Glomerular endothelial cell (primary cell): Measurements from ENCODE around the gene C3. TPM values are rescaled to one million over a fixed set of nuclear protein-coding genes. Genes with fewer than 3 reads are reported as not detected.
"Not testable (repeated sequence)": the region's sequence is repeated elsewhere in the genome, so short reads cannot be mapped to it uniquely, and the experiment has no call there.

ENCODE experiments used
- DNase-seq: peaks from one replicate; pipeline ENCODE4 v3.0.0-alpha.2; 2011; ENCODE audit warnings: low read depth, low spot score; ENCODE audit errors: extremely low read depth
- total RNA-seq: library from RNA; depleted of rRNA; stranded (reverse); fragments of >200 nt; gene quantifications from 2 replicates; pipeline ENCODE4 v1.2.3, GENCODE V29; 2015

C3 gene
- total RNA-seq, 1 donor from 2014 or later: 1.5 TPM

DNA sequence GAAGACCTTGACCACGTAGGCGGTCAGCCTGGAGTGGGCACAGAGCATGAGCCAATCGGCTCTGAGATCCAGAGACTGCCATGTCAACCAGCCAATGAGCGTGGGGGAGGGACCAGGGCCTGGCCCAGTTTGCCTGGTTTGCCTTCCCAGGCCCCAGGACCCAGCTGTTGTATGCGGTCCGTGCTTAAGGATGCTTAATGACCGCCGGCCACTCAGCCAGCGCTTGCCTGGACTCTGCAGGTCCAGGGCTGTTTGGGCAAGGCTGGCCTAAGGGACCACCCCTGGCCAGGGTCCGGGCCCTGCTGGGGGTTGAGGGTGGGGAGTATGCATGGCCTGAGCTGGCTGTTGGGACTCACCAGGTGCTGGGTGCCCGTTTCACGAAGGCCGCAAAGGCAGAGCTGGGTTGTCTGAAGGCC lies 27.4 kb downstream of the C3 start:
- no peak for DNase-seq

DNA sequence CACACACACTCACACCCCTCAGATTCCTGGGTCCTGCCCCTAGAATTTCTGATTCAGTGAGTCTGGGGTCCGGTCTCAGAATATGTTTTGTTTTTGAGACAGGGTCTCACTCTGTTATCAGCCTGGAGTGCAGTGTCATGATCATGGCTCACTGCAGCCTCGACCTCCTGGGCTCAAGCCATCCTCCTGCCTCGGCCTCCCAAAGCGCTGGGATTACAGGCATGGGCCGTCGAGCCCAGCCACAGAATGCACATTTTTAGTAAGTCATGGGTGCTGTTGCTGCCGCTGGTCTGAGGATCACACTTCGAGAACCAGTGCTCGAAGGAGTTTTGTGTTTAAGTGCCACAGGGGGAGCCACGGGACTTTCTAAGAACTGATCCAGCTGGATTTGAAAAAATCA lies 28.4 kb downstream of the C3 start:
- DNase-seq: no peak

DNA sequence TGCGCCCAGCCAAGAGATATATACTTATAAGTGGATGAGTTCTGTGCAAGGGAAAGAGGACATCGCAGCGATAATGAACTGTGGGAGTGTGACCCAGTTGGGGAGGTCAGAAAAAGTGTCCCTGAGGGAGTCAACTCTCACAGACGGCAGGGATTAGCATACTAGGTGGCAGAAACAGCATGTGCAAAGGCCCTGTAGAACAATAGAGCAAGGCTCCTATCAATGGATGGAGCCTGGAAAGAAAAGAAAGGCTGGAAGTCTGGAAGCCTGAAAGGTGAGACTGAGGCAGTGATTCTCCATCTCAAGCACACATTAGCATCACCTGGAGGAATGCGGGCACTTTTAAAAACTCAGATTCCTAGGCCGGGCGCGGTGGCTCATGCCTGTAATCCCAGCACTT lies 29.1 kb downstream of the C3 start:
- DNase-seq: no peak

DNA sequence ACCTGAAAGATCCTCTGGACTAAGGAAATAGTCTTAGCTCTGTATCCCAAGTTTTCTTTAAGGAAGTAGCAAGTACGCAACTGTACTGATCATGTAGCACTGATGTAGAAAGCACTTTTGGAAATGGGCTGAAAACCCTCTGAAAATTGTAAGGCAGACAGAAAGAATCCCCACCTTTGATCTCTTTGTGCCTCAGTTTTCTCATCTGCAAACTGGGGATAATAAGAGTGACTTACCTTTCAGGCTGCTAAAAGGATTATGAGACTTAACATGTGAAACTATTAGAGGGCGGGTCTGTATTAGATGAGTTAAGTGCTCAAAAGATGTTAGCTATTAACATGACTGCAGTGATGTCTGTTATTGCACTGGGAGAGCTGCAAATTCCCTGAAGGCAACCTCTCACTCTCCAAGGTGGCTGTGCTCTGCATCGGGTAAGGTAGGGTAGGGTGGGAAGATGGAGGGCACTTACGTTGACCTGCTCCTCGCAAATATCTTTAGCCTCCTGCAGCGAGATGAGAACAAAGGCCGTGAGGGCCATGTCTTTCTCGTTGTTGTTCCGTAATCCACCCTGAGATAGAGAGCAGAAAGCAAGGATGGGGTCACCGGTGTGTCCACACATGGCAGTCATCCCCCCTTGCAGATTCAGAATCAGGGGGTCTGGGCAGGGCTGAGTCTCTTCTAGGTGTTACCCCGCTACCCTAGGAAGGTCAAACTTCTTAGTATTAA lies 30.1 kb downstream of the C3 start:
- no peak for DNase-seq

DNA sequence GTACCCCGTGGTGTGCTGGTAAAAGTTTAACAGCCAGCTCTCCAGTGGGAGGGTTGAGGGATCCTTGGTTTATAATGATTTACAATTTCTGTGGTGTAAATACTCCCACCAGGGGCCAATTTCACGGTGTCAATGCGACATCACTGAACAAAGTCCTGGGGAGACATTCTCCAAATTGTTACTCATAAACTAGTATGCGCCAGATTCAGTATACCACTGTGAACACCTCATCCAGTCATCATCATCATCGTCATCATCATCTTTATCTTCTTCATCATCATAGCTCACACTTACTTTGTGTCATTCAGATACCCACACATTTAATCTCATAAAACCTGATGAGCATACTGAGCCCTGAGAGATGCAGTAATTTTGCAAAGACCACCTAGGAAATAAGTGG lies 33.3 kb downstream of the C3 start:
- DNase-seq: no peak

DNA sequence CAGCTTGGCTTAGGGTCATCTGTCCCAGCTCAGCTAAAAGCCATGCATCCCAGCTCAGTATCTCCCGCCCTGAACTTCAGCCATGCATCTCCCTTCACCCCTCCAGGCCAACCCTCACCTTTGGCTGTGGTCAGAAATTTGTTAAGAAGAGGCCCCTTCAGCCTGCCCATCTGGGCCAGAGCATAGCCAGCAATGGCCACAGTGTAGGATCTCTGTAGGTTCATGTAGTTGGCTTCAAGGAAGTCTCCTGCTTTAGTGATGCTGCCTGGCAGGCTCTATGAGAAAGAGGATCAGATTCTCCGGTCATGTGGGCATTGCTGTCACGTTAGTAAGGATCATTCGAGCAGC lies 33.8 kb downstream of the C3 start:
- no peak for DNase-seq

DNA sequence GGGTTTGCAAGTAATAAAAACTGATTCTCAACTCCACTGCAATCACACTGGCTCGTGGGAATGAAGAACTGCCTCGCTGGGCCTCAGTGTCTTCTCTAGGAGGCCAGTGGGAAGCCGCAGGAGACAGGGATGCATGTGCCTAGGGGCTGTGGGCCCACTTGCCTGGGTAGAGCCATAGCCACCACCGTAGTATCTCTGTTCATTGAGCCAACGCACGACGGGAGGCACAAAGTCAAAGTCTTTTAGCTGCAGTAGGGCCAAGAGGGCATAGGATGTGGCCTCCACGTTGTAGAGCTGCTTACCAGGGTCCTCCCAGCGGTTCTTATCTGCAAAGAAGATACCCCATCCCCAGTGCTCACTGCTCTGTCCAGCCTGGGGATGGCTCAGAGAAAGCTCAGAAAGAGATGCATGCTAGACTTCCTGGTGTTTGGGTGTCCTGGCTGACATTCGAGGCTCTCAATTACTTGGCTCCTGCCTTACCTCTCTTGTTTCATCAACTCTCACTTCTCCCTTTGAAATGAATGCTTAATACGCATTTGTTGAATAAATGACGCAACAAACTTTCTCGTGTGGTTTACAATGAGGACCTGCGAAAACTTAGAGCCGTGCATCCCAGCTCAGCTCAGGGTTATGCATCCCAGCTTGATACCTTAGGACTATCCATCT lies 34.4 kb downstream of the C3 start:
- DNase-seq: no peak

DNA sequence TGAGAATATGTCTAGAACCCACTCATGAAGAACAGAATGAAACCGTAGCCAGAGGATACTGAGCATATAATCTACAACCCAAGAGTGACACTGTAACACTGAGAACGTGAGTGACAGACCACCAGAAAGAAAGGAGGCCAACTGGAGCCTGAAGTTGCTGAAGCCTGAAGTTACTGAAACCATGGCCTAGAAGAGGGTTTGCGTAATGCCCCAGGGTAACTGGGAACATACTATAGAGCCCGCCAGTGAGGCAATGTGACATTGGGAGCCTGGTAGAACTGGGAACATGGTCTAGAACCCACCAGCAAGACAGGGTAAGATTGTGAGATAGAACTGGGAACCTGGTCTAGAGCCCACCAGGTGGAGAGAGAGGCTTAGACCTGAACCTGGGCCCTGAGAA lies 35.0 kb downstream of the C3 start:
- no peak for DNase-seq

DNA sequence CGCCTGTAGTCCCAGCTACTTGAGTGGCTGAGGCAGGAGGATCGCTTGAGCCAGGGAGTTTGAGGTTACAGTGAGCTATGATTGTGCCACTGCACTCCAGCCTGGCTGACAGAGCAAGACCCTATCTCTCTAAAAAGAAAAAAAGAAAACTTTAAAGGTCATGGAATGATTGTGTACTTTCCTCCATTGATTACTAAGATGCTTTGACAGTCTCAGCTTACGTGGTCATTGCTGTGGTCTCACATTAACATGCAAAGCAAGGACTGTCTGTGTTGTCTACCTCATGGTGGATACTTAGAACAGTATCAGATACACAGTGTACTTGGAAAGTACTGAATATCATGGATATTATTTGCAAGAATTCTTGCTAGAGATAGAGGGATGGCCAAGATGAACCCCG lies 36.5 kb downstream of the C3 start:
- DNase-seq: no peak

DNA sequence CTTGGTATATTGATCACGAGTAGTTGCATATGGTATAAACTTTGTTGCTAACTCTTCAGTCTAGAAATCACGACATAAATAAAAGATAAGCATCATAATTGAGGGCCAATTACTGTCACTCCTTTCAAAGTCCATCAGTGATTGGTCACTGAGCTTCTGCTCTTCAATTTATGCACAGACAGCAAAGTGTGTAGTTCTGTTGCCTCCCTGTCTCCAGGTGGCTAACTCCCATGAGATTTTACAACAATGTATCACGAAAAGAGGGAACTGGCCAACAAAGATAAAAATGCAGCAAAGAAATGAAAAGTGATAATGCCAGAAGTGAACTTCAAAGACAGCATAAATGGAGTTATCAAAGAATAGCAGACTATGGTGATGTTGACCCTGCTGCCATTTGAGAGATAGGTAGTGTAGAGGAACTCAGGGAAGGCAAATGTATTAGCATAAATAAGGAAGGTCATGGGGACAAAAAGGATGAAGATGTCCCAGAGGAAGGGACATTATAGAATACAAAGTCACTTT lies 37.8 kb downstream of the C3 start:
- DNase-seq: no peak

DNA sequence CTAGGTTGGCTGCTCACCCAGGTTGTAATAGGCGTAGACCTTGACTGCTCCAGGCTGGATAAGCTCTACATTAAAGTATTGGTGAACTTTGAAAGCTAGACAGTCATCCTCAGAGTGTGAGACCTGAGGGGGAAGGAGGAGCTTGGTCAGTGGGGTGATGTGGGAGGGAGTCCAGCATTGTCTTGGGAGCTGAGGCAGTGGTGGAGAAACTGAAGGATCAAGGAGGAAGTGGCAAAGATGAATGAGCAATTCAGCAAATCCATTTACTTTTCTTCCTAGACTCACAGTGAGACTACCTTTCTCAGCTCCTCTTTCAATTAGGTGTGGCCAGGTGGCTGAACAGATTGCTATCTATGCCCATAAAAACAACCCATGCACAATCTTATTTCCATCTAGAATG lies 40.3 kb downstream of the C3 start:
- no peak for DNase-seq

DNA sequence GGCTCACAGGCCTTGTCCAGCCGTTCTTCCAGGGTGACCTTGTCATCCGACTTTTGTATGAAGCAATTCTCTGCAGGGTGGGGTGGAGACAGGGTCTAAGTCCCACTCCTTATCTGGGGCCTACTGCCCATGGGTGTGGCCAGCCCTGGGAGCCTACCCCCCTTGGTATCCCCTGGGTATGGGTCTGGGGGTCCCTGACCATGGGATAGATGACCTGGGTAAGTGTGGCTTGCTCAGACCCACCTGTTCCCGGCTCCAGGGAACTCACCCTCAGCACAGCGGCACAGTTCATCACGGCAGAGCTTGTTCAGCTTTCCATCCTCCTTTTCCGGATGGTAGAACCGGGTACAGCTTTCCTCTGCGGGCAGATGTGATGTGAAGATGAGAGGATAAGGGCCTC lies 41.3 kb downstream of the C3 start:
- no peak for DNase-seq

DNA sequence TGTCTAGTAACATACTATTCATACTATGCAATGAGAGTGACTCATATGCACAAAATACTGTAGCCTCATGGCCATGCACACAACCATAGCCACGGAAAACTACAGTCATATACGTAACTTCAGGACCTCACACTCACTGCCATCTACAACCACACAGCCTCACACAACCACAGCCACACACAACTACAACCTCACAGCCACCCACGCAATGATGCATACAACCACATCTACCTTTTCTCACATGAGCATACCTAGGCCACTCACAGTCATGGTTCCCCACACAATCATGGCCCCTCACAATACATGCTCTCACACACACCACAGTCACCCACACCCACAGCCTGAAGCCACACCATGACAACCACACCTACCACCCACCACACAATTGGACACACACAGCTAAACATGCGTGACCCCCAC lies 41.8 kb downstream of the C3 start:
- DNase-seq: no peak

DNA sequence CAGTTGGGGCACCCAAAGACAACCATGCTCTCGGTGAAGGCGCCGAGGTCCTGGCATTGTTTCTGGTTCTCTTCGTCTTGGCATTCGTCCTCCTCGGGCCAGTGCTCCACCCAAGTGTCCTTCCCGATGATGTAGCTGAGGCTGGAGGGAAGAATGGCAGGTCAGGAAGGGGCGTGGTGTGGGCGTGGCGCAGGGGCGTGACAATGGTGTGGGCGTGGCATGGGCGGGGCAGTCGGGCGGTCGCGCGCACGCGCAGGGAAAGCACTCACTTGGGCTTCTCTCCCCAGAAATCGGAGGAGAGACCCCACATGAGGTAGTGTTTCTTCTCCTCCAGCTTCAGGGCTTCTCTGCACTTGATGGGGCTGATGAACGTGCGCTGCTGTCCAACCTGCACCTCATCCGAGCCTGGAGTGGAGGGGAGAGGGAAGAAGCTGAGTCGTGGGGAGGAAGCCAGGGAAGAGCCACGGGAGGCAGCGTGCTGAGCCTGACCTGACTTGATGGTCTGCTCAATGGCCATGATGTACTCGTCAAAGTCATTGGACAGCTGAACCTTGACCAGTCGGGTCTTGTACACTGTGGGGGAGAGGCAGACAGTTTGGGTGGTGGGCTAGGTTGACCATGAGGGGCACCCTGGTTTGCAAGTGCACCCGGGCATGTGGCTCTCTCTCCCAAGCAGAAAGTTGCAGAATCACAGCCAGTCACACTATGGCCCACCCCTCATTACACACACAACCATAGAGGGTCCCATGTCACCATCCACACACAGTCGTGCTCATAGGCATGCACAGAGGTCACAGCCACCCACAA lies 42.4 kb downstream of the C3 start:
- DNase-seq: no peak

DNA sequence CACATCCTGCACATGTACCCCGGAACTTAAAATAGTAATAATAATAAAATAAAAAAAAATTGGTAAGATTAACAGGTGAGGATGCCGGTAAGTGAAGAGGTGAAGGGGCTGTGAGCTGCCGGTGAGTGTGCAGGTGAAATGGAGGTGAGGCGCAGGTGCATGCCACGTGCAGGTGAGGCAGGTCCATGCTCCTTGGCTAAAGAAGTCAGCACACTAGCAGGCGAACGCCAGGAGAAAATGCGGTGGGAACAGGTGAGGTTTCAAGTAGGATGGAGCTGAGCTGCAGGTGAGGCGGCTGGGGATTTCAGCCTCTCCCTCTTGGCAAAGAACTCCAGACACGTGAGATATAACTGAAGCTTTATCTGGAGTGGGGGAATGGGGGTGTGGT lies 43.0 kb downstream of the C3 start:
- DNase-seq: no peak

DNA sequence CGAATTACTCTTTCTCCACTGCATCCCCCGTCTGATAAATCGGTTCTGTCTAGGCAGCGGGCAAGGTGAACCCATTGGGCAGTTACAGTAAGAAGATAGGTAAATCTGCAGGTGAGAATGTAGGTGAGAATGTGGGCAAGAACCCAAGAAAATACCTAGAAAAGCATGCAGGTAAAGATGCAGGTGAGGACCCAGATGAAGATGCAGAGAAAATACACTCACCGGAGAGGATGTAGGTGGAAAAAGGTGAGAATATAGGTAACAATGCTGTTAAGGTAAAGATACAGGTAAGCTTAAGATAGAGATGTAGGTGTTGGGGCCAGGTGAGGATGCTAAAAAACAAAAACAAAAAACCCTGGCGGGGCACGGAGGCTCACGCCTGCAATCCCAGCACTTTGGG lies 44.2 kb downstream of the C3 start:
- no peak for DNase-seq

DNA sequence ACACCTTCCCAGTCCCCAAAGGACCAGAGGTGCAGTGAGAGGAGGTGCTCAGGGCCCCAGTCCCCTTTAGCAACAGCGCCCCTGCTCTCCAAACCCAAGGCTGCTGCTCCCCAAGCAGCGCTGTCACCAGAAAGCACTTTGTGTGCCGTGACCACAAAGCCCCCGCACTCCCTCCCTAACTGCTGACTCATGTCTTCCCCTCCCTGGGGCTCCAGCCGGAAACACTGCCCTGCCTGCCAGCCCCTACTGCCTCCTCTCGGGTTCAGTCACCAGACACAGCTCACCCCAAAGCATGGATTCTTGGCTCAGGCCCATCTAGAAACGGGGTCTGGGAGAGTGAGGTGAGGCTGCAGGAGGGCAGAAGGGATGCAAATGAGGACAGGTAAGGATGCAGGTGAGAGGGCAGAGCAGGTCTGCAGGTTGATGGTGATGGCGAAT lies 45.6 kb downstream of the C3 start:
- DNase-seq: peak; percentile 7

DNA sequence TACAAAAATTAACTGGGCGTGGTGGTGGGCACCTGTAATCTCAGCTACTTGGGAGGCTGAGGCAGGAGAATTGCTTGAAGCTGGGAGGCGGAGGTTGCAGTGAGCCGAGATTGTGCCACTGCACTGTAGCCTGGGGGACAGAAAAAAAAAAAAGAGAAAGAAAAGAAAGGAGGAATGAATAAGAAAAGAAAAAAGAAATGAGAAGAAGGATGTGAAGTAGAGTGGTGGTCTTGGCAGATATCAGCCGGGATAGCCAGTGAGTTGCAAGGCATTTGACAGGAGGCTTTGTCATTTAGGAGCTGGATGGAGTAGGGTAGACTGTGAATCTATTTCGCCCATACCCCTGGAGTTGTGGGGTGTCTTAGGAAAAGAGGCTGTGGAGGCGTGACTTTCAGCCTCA lies 46.0 kb downstream of the C3 start:
- DNase-seq: not testable (repeated sequence)

DNA sequence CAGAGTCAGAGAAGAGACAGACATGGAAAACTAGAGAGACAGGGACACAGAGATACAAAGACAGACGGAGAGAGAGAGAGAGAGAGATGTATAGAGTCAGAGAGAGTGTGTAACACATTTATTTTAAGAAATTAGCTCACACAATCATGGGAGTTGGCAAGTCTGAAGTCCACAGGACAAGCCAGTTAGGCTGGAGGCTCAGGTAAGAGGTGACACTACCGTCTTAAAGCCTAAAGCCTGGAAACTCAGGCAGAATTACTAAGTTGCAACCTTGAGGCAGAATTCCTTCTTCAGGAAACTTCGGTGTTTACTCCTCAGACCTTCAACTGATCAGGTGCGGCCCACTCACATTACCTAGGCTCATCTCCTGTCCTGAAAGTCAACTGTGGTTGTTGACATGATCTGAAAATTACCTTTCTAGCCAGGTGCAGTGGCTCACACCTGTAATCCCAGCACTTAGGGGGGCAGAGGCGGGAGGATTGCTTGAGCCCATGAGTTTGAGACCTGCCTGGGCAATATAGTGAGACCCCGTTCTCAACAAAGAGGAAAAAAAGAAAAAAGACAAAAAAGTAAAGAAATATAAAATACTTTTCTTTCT lies 47.7 kb downstream of the C3 start:
- DNase-seq: no peak

DNA sequence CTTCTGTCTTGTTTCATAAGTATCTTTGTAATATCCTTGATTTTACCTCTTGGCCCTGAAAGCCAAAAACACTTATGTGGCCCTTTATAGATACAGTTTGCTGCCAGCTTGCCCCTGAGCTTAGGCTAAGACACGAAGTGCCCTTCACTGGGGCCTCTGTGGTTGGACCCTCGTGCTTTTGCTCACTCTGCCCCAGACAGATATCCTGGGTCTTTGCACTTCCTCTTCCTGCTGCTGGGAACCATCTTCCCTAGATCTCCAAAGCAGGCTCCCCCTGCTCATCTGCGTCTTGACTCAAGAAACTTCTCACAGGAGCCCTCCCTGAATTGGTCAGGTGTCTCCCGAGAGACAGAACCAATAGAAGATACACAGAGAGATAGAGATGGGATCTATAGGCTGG lies 48.5 kb downstream of the C3 start:
- DNase-seq: no peak

DNA sequence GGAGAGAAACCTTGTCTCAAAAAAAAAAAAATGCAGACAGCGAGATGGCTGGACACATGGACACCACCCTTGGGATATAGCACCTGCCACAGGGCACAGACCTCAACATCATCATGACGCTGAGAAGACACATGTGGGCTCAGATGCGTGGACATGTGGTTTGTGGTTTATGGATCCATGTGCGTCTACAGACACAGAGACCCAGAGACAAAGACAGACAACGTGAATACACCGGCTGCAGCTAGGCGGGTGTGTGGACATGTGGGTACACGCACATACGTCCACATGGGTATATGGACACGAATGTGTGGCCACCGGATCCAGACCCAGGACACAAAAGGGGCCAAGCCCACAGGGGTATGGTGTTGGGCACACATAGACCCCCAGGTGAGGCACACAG lies 51.8 kb downstream of the C3 start:
- DNase-seq: no peak
